Neural cell (in vitro differentiated cells): ENCODE results near the gene FBXO10. TPM values are rescaled to one million over a fixed set of nuclear protein-coding genes. Genes with fewer than 3 reads are reported as not detected.

ENCODE experiments used
- H2AFZ ChIP-seq: fragments of 200-600, 300-800 bp; sonication (generic), shearing (Covaris generic); 2 replicates; pipeline ENCODE4 v1.6.0; 2014; ENCODE audit warnings: low read depth, mild to moderate bottlenecking, antibody characterized with exemption, low read length, moderate library complexity
- H3F3A ChIP-seq: fragments of 200-600 bp; shearing (Covaris generic); 2 replicates; pipeline ENCODE4 v1.6.1; 2016; ENCODE audit warnings: mild to moderate bottlenecking, moderate library complexity, mixed read lengths, antibody characterized with exemption, low read length; ENCODE audit not compliant: insufficient read depth, poor library complexity, severe bottlenecking
- H3K27ac ChIP-seq: fragments of 200-600, 300-800 bp; sonication (generic), shearing (Covaris generic); 2 replicates; pipeline ENCODE4 v1.5.1; 2014; ENCODE audit warnings: mild to moderate bottlenecking, low read length, moderate library complexity
- H3K27me3 ChIP-seq: fragments of 300-800, 200-600 bp; sonication (generic), shearing (Covaris generic); 2 replicates; pipeline ENCODE4 v1.6.0; 2014; ENCODE audit warnings: mild to moderate bottlenecking, low read depth, low read length, moderate library complexity; ENCODE audit not compliant: insufficient read depth
- H3K36me3 ChIP-seq: fragments of 300-800, 200-600 bp; sonication (generic), shearing (Covaris generic); 2 replicates; pipeline ENCODE4 v1.5.1; 2014; ENCODE audit warnings: mild to moderate bottlenecking, antibody characterized with exemption, low read length, moderate library complexity; ENCODE audit not compliant: insufficient read depth
- H3K4me2 ChIP-seq: fragments of 300-800, 200-600 bp; sonication (generic), shearing (Covaris generic); 2 replicates; pipeline ENCODE4 v1.6.0; 2014; ENCODE audit warnings: mild to moderate bottlenecking, low read length
- H3K4me3 ChIP-seq: fragments of 300-800, 200-600 bp; sonication (generic), shearing (Covaris generic); 2 replicates; pipeline ENCODE4 v1.5.1; 2014; ENCODE audit warnings: mild to moderate bottlenecking, low read length, moderate library complexity
- H3K79me2 ChIP-seq: fragments of 200-600 bp; shearing (Covaris generic); replicated peaks from 2 replicates; pipeline ENCODE4 v1.6.0; 2014; ENCODE audit warnings: mild to moderate bottlenecking, low read length, moderate library complexity; ENCODE audit not compliant: insufficient read depth
- H3K9ac ChIP-seq: fragments of 300-800, 200-600 bp; sonication (generic), shearing (Covaris generic); 2 replicates; pipeline ENCODE4 v1.6.1; 2016; ENCODE audit warnings: mild to moderate bottlenecking, low read length, mixed read lengths
- H3K9me2 ChIP-seq: fragments of 200-600 bp; shearing (Covaris generic); 2 replicates; pipeline ENCODE4 v1.6.1; 2016; ENCODE audit warnings: mild to moderate bottlenecking, low read length, mixed read lengths; ENCODE audit not compliant: insufficient read depth
- H3K9me3 ChIP-seq: fragments of 200-600, 300-800 bp; sonication (generic), shearing (Covaris generic); 2 replicates; pipeline ENCODE4 v1.6.1; 2016; ENCODE audit warnings: mild to moderate bottlenecking, mixed run types, low read length, moderate library complexity, mixed read lengths
- H4K20me1 ChIP-seq: fragments of 200-600 bp; shearing (Covaris generic); 2 replicates; pipeline ENCODE4 v1.6.1; 2016; ENCODE audit warnings: mild to moderate bottlenecking, mixed run types; ENCODE audit not compliant: insufficient read depth
- EP300 ChIP-seq: fragments of 450-650 bp; conservative IDR thresholded peaks from 2 replicates; pipeline ENCODE4 v1.6.1; 2014; ENCODE audit warnings: antibody characterized with exemption, mild to moderate bottlenecking, moderate library complexity; ENCODE audit not compliant: poor library complexity, severe bottlenecking
- EZH2 ChIP-seq: fragments of 200-600, 300-800 bp; shearing (Covaris generic), sonication (generic); IDR thresholded peaks from 2 replicates; pipeline ENCODE4 v1.6.1; 2014; ENCODE audit warnings: antibody characterized with exemption, low read length, borderline replicate concordance, mild to moderate bottlenecking; ENCODE audit not compliant: insufficient read depth, poor library complexity, severe bottlenecking
- MXI1 ChIP-seq: fragments of 450-650 bp; conservative IDR thresholded peaks from 2 replicates; pipeline ENCODE4 v1.6.1; 2014; ENCODE audit warnings: antibody characterized with exemption, mild to moderate bottlenecking; ENCODE audit not compliant: poor library complexity, severe bottlenecking
- POLR2AphosphoS5 ChIP-seq: IDR thresholded peaks from 2 replicates; pipeline ENCODE4 v1.6.1; 2012
- RAD21 ChIP-seq: fragments of 450-650 bp; conservative IDR thresholded peaks from 2 replicates; pipeline ENCODE4 v1.6.1; 2014; ENCODE audit warnings: antibody characterized with exemption, mild to moderate bottlenecking, moderate library complexity
- SMC3 ChIP-seq: fragments of 450-650 bp; conservative IDR thresholded peaks from 2 replicates; pipeline ENCODE4 v1.6.1; 2014; ENCODE audit warnings: antibody characterized with exemption, mild to moderate bottlenecking, moderate library complexity; ENCODE audit not compliant: poor library complexity
- TAF1 ChIP-seq: IDR thresholded peaks from 2 replicates; pipeline ENCODE4 v1.6.1; 2012; ENCODE audit warnings: low read depth
- polyA plus RNA-seq: library from polyadenylated mRNA; depleted of rRNA; stranded (reverse); fragments of >200 nt; gene quantifications from 2 replicates; pipeline ENCODE4 v1.2.3, GENCODE V29; 2014
- TF ChIP-seq, protein P1 (sequence below): IDR thresholded peaks from 2 replicates; pipeline ENCODE4 v1.6.1; 2012; ENCODE audit warnings: borderline replicate concordance
- TF ChIP-seq, protein P2 (sequence below): fragments of 450-650 bp; IDR thresholded peaks from 2 replicates; pipeline ENCODE4 v1.5.1; 2014; ENCODE audit warnings: antibody characterized with exemption, mild to moderate bottlenecking, moderate library complexity; ENCODE audit not compliant: poor library complexity, severe bottlenecking

Gene FBXO10
- polyA plus RNA-seq, 1 donor from 2014 or later: 16.0 TPM

DNA sequence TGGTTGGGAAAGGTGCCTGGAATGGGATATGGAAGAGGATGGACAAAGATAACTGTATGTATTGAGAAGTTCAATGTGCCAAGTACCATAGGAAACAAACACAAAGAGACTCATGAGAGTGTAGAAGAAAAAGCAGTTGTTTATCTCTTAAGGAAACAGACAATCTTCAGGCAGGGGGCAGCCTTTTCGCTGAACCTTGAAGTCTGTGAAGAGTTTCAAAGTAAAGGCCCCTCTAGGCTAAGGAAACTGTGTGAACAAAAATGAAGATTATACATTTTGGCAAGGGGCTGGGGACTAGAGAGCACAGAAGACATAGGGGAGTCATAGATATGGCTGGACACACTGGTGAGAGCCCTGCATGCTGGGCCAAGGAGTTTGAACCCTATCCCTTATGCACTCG lies 47.1 kb upstream of the FBXO10 start:
- H3K4me2 ChIP-seq: no peak overlapping the region
- H3K9ac ChIP-seq: no peak overlapping the region
- TF ChIP-seq SMC3: no peak
- TF ChIP-seq TAF1: no peak
- TF ChIP-seq EZH2: no peak
- no peak for TF ChIP-seq POLR2AphosphoS5
- no peak for TF ChIP-seq RAD21
- TF ChIP-seq, protein P1, sequence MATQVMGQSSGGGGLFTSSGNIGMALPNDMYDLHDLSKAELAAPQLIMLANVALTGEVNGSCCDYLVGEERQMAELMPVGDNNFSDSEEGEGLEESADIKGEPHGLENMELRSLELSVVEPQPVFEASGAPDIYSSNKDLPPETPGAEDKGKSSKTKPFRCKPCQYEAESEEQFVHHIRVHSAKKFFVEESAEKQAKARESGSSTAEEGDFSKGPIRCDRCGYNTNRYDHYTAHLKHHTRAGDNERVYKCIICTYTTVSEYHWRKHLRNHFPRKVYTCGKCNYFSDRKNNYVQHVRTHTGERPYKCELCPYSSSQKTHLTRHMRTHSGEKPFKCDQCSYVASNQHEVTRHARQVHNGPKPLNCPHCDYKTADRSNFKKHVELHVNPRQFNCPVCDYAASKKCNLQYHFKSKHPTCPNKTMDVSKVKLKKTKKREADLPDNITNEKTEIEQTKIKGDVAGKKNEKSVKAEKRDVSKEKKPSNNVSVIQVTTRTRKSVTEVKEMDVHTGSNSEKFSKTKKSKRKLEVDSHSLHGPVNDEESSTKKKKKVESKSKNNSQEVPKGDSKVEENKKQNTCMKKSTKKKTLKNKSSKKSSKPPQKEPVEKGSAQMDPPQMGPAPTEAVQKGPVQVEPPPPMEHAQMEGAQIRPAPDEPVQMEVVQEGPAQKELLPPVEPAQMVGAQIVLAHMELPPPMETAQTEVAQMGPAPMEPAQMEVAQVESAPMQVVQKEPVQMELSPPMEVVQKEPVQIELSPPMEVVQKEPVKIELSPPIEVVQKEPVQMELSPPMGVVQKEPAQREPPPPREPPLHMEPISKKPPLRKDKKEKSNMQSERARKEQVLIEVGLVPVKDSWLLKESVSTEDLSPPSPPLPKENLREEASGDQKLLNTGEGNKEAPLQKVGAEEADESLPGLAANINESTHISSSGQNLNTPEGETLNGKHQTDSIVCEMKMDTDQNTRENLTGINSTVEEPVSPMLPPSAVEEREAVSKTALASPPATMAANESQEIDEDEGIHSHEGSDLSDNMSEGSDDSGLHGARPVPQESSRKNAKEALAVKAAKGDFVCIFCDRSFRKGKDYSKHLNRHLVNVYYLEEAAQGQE: no peak
- no peak for TF ChIP-seq EP300
- TF ChIP-seq, protein P2, sequence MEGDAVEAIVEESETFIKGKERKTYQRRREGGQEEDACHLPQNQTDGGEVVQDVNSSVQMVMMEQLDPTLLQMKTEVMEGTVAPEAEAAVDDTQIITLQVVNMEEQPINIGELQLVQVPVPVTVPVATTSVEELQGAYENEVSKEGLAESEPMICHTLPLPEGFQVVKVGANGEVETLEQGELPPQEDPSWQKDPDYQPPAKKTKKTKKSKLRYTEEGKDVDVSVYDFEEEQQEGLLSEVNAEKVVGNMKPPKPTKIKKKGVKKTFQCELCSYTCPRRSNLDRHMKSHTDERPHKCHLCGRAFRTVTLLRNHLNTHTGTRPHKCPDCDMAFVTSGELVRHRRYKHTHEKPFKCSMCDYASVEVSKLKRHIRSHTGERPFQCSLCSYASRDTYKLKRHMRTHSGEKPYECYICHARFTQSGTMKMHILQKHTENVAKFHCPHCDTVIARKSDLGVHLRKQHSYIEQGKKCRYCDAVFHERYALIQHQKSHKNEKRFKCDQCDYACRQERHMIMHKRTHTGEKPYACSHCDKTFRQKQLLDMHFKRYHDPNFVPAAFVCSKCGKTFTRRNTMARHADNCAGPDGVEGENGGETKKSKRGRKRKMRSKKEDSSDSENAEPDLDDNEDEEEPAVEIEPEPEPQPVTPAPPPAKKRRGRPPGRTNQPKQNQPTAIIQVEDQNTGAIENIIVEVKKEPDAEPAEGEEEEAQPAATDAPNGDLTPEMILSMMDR: no peak
- H4K20me1 ChIP-seq: no peaks in the 10 kb centered on the region
- H3K9me3 ChIP-seq: no peaks in the 10 kb centered on the region
- no peak overlapping the region for H3K27ac ChIP-seq
- no peaks in the 10 kb centered on the region for H3K27me3 ChIP-seq
- H2AFZ ChIP-seq: no peak overlapping the region
- H3K9me2 ChIP-seq: no peaks in the 10 kb centered on the region
- H3K36me3 ChIP-seq: no peaks in the 10 kb centered on the region
- no peak overlapping the region for H3K4me3 ChIP-seq
- H3F3A ChIP-seq: no peaks in the 10 kb centered on the region
- H3K79me2 ChIP-seq: no peaks in the 10 kb centered on the region

DNA sequence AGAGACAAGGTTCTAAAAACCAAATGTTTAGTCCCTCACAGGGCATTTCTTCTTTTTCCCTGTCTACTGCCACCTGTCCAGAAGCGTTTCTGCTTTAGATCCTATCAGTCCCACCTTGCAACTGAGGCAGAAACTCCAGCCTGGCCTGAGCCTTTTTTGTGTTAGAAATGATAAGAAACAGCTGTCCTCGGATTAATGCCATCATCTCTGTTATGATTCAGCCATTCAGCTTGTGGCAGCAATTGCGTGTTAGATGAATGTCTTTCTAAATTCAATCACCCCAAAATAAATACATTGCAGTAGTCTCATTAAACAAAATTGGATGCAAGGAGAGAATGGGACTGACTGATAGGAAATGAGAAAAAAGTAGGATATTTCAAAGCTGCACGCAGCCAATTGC lies 46.3 kb upstream of the FBXO10 start:
- no peak overlapping the region for H2AFZ ChIP-seq

More for the DNA sequence above, 46.3 kb upstream of the FBXO10 start:
- Histone ChIP-seq H3K4me3 (no peak overlapping the region), H3K79me2 (no peaks in the 10 kb centered on the region), H4K20me1 (no peaks in the 10 kb centered on the region), H3K9me3 (no peaks in the 10 kb centered on the region), H3K9me2 (no peaks in the 10 kb centered on the region), H3K27ac (no peak overlapping the region), H3K36me3 (no peaks in the 10 kb centered on the region), H3F3A (no peaks in the 10 kb centered on the region), H3K9ac (no peak overlapping the region), H3K4me2 (no peak overlapping the region), H3K27me3 (no peaks in the 10 kb centered on the region)
- TF ChIP-seq EZH2 (no peak), POLR2AphosphoS5 (no peak), MXI1 (no peak), RAD21 (no peak)
- TF ChIP-seq, protein P2: no peak
